ENCODE data around the gene GGN. TPM values are rescaled to one million over a fixed set of nuclear protein-coding genes. Genes with fewer than 3 reads are reported as not detected.
"Not testable (repeated sequence)": the region's sequence is repeated elsewhere in the genome, so short reads cannot be mapped to it uniquely, and the experiment has no call there.

Gene GGN
- polyA plus RNA-seq, 1 donor, result 4.4 TPM

- Histone ChIP-seq H3K4me3 (ENCODE audit: low read length) (no peak overlapping the region), H3K27me3 (ENCODE audit: control insufficient read depth, insufficient read depth, low read length) (peaks cover 17% of the 10 kb centered on the region), H3K4me1 (ENCODE audit: control insufficient read depth, insufficient read depth, low read length) (no peaks in the 10 kb centered on the region), H3K9me3 (ENCODE audit: control insufficient read depth, low read depth, low read length) (no peaks in the 10 kb centered on the region), H3K36me3 (ENCODE audit: control insufficient read depth, insufficient read depth, low read length) (no peaks in the 10 kb centered on the region), H3K27ac (ENCODE audit: low read length) (no peak overlapping the region)
- DNase-seq, result no peak
- WGBS (ENCODE audit: insufficient coverage, low lambda C conversion rate), result no CpG with 5 or more reads among the region's 9 CpGs
Observed at GRCh38 chr19:38351865-38352395, 35.9 kb downstream of the GGN start.

DNA sequence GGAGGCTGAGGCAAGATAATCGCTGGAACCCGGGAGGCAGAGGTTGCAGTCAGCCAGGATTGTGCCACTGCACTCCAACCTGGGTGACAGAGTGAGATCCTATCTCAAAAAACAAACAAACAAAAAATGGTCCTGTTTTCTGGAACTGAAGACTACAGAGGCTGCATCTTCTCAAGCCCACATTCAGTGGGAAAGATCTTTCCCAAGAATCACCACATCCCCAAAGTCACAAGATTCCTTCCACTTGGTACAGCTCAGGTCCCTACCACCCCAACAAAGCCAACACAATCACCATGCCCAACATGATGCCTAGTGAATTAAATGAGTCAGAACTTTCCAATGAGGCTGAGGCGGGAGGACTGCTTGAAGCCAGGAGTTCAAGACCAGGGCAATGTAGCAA is 37.0 kb downstream of the GGN start:
- H3K4me1 ChIP-seq (ENCODE audit: control insufficient read depth, insufficient read depth, low read length), result no peaks in the 10 kb centered on the region
- peaks cover 8% of the 10 kb centered on the region for H3K27me3 ChIP-seq (ENCODE audit: control insufficient read depth, insufficient read depth, low read length)
- H3K9me3 ChIP-seq (ENCODE audit: control insufficient read depth, low read depth, low read length), result no peaks in the 10 kb centered on the region
- H3K27ac ChIP-seq (ENCODE audit: low read length), result no peak overlapping the region
- no peak overlapping the region for H3K4me3 ChIP-seq (ENCODE audit: low read length)
- DNase-seq, result no peak
- no CpG with 5 or more reads among the region's 3 CpGs for WGBS (ENCODE audit: insufficient coverage, low lambda C conversion rate)
- no peaks in the 10 kb centered on the region for H3K36me3 ChIP-seq (ENCODE audit: control insufficient read depth, insufficient read depth, low read length)

GRCh38 chr19:38346837-38347236 is 41.0 kb downstream of the GGN start:
- no CpG with 5 or more reads among the region's 4 CpGs for WGBS (ENCODE audit: insufficient coverage, low lambda C conversion rate)
- H3K36me3 ChIP-seq (ENCODE audit: control insufficient read depth, insufficient read depth, low read length), result peaks cover 2% of the 10 kb centered on the region
- H3K4me1 ChIP-seq (ENCODE audit: control insufficient read depth, insufficient read depth, low read length), result no peaks in the 10 kb centered on the region
- H3K27me3 ChIP-seq (ENCODE audit: control insufficient read depth, insufficient read depth, low read length), result no peaks in the 10 kb centered on the region
- DNase-seq, result no peak
- H3K27ac ChIP-seq (ENCODE audit: low read length), result no peak overlapping the region
- no peak overlapping the region for H3K4me3 ChIP-seq (ENCODE audit: low read length)
- no peaks in the 10 kb centered on the region for H3K9me3 ChIP-seq (ENCODE audit: control insufficient read depth, low read depth, low read length)

GRCh38 chr19:38340927-38341326 is 46.9 kb downstream of the GGN start:
- WGBS (ENCODE audit: insufficient coverage, low lambda C conversion rate), result no CpG with 5 or more reads among the region's 2 CpGs
- H3K27ac ChIP-seq (ENCODE audit: low read length), result no peak overlapping the region
- H3K27me3 ChIP-seq (ENCODE audit: control insufficient read depth, insufficient read depth, low read length), result no peaks in the 10 kb centered on the region
- peaks cover 10% of the 10 kb centered on the region for H3K4me1 ChIP-seq (ENCODE audit: control insufficient read depth, insufficient read depth, low read length)
- no peak overlapping the region for H3K4me3 ChIP-seq (ENCODE audit: low read length)
- H3K9me3 ChIP-seq (ENCODE audit: control insufficient read depth, low read depth, low read length), result no peaks in the 10 kb centered on the region
- no peak for DNase-seq
- peaks cover 2% of the 10 kb centered on the region for H3K36me3 ChIP-seq (ENCODE audit: control insufficient read depth, insufficient read depth, low read length)

- not testable (repeated sequence) for H3K4me1 ChIP-seq (ENCODE audit: control insufficient read depth, insufficient read depth, low read length); H3K27me3 ChIP-seq (ENCODE audit: control insufficient read depth, insufficient read depth, low read length); H3K27ac ChIP-seq (ENCODE audit: low read length); H3K36me3 ChIP-seq (ENCODE audit: control insufficient read depth, insufficient read depth, low read length); H3K9me3 ChIP-seq (ENCODE audit: control insufficient read depth, low read depth, low read length); H3K4me3 ChIP-seq (ENCODE audit: low read length)
- DNase-seq, result peak; percentile 50 to 73
- no CpG with 5 or more reads among the region's 4 CpGs for WGBS (ENCODE audit: insufficient coverage, low lambda C conversion rate)
Observed at GRCh38 chr19:38339011-38339410, 48.8 kb downstream of the GGN start.

- Histone ChIP-seq H3K4me3 (ENCODE audit: low read length) (peak overlapping the region; percentile 70), H3K36me3 (ENCODE audit: control insufficient read depth, insufficient read depth, low read length) (no peaks in the 10 kb centered on the region), H3K4me1 (ENCODE audit: control insufficient read depth, insufficient read depth, low read length) (peaks cover 10% of the 10 kb centered on the region), H3K27me3 (ENCODE audit: control insufficient read depth, insufficient read depth, low read length) (no peaks in the 10 kb centered on the region), H3K9me3 (ENCODE audit: control insufficient read depth, low read depth, low read length) (no peaks in the 10 kb centered on the region), H3K27ac (ENCODE audit: low read length) (peak overlapping the region; percentile 98)
- no CpG with 5 or more reads among the region's 10 CpGs for WGBS (ENCODE audit: insufficient coverage, low lambda C conversion rate)
- DNase-seq, result no peak
Observed at GRCh38 chr19:38337360-38337653, 50.5 kb downstream of the GGN start.

GRCh38 chr19:38336638-38337359 is 51.0 kb downstream of the GGN start:
- Histone ChIP-seq H3K9me3 (ENCODE audit: control insufficient read depth, low read depth, low read length) (no peaks in the 10 kb centered on the region), H3K27me3 (ENCODE audit: control insufficient read depth, insufficient read depth, low read length) (no peaks in the 10 kb centered on the region), H3K4me1 (ENCODE audit: control insufficient read depth, insufficient read depth, low read length) (peaks cover 10% of the 10 kb centered on the region), H3K4me3 (ENCODE audit: low read length) (peak overlapping the region; percentile 70), H3K36me3 (ENCODE audit: control insufficient read depth, insufficient read depth, low read length) (no peaks in the 10 kb centered on the region), H3K27ac (ENCODE audit: low read length) (peak overlapping the region; percentile 98)
- DNase-seq, result peak; percentile 97 to 98
- 0% methylated on average over 4 of the region's 41 CpGs for WGBS (ENCODE audit: insufficient coverage, low lambda C conversion rate)

- no peaks in the 10 kb centered on the region for H3K36me3 ChIP-seq (ENCODE audit: control insufficient read depth, insufficient read depth, low read length)
- no peaks in the 10 kb centered on the region for H3K27me3 ChIP-seq (ENCODE audit: control insufficient read depth, insufficient read depth, low read length)
- 0% methylated on average over 1 of the region's 52 CpGs for WGBS (ENCODE audit: insufficient coverage, low lambda C conversion rate)
- no peaks in the 10 kb centered on the region for H3K9me3 ChIP-seq (ENCODE audit: control insufficient read depth, low read depth, low read length)
- H3K4me1 ChIP-seq (ENCODE audit: control insufficient read depth, insufficient read depth, low read length), result peaks cover 10% of the 10 kb centered on the region
- H3K27ac ChIP-seq (ENCODE audit: low read length), result peak overlapping the region; percentile 98
- peak overlapping the region; percentile 70 for H3K4me3 ChIP-seq (ENCODE audit: low read length)
- DNase-seq, result peak; percentile 96 to 98
Observed at GRCh38 chr19:38335949-38336637, 51.7 kb downstream of the GGN start.

Other genes starting within 250 kb of the GGN start
- gene DPF1, start 163.8 kb downstream of the GGN start, polyA plus RNA-seq, result 1.8 TPM
- 31.2 TPM for gene PPP1R14A, start 131.7 kb downstream of the GGN start, polyA plus RNA-seq
- gene SPINT2, start 123.5 kb downstream of the GGN start, polyA plus RNA-seq, result 390 TPM
- 387 TPM for gene C19orf33, start 83.8 kb downstream of the GGN start, polyA plus RNA-seq
- 22.0 TPM for gene YIF1B, start 72.1 kb downstream of the GGN start, polyA plus RNA-seq
- gene KCNK6, start 68.2 kb downstream of the GGN start, polyA plus RNA-seq, result 4.7 TPM
- 13.4 TPM for gene CATSPERG, start 52.2 kb downstream of the GGN start, polyA plus RNA-seq
- 138 TPM for gene PSMD8, start 13.5 kb downstream of the GGN start, polyA plus RNA-seq
- gene SPRED3, start 663 bp upstream of the GGN start, polyA plus RNA-seq, result 3.9 TPM
- gene FAM98C, start 15.1 kb upstream of the GGN start, polyA plus RNA-seq, result 26.9 TPM
- 1.5 TPM for gene RASGRP4, start 38.2 kb upstream of the GGN start, polyA plus RNA-seq
- gene RYR1, start 45.7 kb upstream of the GGN start, polyA plus RNA-seq, result 2.9 TPM
- gene MAP4K1, start 229.9 kb upstream of the GGN start, polyA plus RNA-seq, result 3.7 TPM
- gene EIF3K, start 231.2 kb upstream of the GGN start, polyA plus RNA-seq, result 290 TPM